GM19324 (cell line): ENCODE results near the gene SAA4.
"Not testable (repeated sequence)": the region's sequence is repeated elsewhere in the genome, so short reads cannot be mapped to it uniquely, and the experiment has no call there.

Experiments used
- ATAC-seq: cut with Tn5 transposase; IDR thresholded peaks from one replicate; pipeline ENCODE4 v1.9.1; 2021; ENCODE audit warnings: mild to moderate bottlenecking, moderate library complexity; ENCODE audit not compliant: unreplicated experiment, low FRiP score

The SAA4 gene, protein sequence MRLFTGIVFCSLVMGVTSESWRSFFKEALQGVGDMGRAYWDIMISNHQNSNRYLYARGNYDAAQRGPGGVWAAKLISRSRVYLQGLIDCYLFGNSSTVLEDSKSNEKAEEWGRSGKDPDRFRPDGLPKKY

DNA sequence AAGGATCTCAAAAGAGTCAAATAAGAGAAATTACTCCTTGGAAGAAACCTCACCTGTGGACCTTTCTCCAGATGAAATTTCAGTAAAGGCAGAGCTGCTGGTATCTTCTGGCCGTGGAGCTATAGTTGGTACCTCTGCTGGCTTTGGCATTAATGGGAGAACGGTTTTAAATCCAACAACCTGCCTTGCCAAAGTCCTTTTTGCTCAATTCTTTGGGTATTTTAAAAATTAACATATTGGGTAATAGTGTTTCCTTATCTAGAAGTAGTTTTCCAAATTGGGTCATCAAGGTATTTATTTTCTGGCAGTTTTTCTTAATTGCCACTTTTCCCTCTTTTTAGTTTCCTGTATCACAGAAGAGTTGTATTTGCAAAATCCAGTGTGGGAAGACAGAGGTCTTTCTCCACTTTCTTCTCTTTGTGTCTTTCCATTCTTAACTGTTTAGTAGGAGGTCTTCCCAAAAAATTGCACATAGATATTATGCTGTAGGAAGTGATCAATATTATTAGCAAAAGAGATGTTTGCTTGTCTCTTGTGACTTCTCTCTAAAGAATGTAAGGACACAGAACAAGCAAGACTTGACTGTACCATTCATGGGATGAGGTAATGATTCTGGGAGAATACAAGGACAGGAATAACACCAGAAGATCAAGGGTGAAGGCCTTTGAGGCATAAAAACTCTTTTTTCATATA, at the start of gene SAA4:
TSS of gene SAA4 (minus strand) at position 139 of the 693 bp plus-strand sequence. CDS start 876 bp downstream, outside the sequence.
- no peak for ATAC-seq

DNA sequence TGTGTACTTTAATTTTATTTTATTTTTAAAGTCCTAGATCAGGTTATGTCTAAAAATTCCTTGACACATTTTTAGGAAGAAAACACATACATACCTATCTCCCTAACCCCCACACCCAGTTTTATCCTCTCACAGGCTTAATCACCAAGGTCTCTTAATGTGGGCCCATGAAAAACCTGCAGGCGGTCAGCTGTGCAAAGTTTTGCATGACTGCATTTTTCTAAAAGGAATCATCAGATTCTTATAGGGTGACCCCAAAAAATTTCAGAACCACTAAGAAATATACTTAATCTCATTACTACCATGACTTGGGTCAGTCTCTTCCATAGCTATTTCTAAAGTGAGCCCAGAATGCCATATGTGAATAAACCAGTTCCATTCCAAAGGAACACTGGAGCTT, 49.2 kb upstream of the SAA4 start:
- no peak for ATAC-seq

DNA sequence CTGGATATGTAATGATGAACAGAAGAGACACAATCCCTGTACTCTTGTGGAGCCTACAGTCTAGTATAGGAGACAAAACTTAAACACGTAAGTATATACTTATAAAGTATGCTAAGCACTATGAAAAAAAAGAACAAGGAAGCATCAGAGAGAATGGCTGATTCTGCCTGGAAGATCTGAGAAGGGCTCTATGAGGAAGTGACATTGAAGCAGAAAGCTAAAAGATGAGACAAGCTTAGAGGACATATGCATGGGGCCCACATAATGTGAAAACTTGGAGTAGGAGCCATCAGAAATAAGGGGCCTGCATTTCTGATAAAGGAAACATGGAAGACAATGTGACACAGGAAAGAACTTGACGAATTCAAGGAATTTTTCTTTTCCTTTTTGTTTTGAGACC, 46.0 kb upstream of the SAA4 start:
- ATAC-seq = no peak

DNA sequence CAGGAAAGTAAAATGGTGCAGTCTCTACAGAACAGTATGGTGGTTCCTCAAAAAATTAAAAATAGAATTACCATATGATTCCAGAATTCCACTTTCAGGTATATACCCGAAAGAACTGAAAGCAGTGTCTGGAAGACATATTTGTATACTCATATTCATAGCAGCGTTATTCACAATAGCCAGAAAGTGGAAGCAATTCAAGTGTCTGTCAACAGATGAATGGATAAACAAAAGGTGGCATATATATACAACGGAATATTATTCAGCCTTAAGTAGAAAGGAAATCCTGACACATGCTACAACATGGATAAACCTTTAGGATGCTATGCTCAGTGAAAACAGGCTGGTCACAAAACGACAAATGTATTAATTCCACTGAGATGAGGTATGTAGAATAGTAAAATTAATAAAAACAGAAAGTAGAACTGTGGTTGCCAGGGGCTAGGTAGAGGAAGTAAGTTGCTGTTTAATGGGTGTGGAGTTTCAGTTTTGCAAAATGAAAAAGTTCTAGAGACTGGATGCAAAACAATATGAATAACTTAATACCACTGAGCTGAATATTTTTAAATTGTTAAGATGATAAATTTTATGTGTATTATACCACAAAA, 43.9 kb upstream of the SAA4 start:
- peak; percentile 77 for ATAC-seq

DNA sequence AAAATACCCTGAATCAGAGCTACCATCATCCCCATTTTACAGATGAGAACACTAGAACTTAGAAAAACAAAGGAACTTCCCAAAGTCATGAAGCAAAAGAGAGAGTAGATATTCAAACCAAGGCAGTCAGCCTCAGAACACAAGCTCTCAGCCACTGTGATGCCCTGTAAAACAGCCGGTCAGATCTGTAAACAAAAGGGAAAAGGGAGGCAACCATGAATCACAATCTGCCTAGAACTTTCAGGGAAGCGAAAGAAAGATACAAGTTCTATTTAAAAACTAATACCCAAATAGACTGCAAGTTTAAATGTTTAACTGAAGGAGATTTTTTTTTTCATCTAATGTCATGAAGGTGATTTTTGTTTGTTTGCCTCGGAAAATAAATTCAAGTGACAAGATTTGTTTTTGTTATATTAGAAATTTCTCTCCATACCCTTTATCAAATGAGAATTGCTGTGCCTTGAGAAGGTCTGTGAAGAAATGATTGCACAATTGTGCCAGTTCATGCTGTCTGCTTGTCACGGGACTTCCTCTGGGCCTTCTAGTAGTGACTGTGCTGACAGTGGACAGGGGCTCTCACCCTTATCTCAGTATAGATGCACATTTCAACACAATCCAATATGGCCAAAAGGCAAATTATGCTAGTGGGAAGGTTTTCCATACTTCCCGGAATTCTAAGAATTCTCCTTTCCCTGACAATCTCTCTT, 41.1 kb upstream of the SAA4 start:
- ATAC-seq = no peak

DNA sequence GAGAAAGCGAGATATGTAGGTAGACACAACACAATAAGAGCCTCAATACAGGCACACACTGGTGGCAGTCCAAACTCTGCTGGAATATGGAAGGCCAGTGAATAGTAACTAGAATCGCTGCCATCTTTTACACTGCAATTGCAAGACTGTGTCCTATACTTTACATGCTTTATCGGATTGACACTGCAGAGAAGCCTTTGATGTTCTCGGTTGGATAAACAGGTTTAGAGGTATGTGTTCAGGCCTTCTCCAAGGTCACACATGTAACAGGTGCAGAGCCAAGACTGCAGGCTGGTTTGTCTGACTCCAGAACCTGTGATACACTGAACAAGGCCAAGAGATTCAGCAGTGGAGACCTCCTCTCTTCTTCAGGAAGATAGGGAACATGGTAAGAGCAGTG, 34.6 kb upstream of the SAA4 start:
- ATAC-seq = no peak

DNA sequence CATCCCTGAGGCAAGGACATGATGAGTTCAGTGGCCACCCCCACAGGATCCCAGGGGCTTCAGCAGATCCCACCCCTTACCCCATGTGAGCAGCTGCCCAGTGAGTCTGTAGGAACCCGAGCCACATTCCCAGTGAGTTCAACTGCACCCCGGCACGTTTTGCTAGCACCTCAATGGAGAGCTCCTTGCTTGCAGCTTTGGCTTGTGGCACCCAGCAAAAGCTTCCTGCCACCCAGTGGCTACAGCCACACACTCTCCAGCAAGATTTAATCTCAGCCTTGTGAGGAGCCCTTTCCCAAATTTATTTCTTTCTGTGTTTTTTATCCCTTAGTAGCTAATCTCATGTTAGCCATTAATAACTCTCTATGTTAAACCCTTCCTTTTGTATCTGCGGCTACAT, 33.5 kb upstream of the SAA4 start:
- ATAC-seq = no peak

DNA sequence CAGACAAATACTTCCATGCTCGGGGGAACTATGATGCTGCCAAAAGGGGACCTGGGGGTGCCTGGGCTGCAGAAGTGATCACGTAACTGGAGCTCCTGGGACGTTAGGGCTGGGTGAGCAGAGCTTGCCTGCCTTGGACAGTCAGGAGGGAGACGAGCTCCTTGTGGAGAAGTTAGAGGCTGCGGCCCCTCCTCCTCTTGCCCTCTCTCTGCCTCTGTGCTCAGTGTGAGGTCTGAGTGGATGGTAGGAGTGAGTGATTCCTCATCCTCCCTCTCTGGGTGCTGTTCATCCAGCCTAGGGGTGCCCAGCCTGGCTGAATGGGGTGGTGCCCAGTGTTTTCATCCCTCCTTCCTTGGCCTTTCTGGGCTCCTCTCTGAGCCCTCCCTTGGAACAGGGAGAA, 32.6 kb upstream of the SAA4 start:
- ATAC-seq = not testable (repeated sequence)

DNA sequence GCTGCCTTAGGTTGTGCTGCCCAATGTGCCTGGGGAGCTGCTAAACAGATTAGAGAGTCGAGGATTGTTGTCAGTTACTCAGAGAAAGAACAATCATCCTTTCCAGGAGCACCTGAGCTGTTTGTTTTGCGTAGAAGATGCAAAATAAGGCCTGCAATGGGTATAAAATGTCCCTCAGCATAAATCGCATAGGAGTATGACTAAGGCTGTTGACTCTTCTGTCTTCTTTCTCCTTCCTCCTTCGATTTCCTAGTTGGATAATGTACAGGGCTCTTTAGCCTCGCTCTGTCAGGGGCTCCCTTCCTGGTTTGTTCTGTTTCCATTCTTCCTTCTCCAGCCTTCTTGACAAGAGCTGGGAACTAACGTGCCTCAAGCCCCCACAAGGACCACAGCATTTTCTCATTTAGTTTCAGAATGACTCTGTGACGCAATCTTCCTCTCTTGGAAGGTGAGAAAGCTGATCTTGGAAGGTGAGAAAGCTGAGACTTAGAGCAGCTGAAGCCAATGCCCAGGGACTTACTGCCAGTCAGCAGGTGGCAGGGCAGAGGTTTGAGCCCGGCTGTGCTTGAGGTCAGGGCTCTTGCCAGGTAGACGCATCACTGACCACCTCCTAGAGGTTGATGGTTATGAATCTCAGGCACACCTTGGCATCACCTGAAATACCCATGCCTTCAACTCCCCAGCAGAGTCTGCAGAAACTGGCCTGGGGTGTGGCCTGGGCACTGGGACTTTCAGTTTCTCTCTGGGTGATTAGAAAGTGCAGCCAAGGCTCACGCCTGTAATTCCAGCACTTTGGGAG, 30.9 kb upstream of the SAA4 start:
- not testable (repeated sequence) for ATAC-seq

DNA sequence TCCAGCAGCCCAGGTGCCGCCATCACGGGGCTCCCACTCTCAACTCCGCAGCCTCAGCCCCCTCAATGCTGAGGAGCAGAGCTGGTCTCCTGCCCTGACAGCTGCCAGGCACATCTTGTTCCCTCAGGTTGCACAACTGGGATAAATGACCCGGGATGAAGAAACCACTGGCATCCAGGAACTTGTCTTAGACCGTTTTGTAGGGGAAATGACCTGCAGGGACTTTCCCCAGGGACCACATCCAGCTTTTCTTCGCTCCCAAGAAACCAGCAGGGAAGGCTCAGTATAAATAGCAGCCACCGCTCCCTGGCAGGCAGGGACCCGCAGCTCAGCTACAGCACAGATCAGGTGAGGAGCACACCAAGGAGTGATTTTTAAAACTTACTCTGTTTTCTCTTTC, 29.3 kb upstream of the SAA4 start, which contains the start of gene SAA1:
TSS of gene SAA1 (plus strand) at position 316 of the 400 bp plus-strand sequence. CDS start 624 bp downstream, outside the sequence.
- ATAC-seq = no peak

DNA sequence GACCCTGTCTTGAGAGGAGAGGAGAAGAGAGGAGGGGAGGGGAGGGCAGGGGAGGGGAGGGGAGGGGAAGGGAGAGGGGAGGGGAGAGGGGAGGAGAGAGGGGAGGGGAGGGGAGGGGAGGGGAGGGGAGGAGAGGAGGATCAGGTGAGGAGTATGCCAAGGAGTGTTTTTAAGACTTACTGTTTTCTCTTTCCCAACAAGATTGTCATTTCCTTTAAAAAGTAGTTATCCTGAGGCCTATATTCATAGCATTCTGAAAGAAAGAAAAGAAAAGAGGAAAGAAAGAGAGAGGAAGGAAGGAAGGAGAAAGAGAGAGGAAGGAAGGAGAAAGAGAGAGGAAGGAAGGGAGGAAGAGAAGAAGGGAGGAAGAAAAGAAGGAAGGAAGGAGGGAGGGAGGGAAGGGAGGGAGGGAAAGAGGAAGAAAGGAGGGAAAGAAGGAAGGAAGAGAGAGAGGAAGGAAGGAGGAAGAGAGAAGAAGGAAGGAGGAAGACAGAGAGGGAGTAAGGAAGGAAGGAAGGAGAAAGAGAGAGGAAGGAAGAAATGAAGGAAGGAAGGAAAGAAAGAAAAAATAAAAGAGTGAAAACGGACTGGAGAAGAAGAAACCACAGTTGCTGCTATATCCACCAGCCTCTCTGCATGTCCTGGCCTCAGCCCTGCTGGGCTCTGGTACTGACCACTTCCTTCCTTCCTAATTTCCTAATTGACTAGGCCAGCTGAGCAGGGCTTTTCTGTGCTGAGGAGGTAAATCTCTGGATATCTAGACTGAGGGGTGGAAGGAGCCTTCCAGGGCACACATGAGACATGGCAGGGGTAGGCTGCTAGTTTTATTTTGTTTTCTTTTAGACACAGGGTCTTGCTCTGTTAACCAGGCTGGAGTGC, 28.3 kb upstream of the SAA4 start:
- no peak for ATAC-seq

DNA sequence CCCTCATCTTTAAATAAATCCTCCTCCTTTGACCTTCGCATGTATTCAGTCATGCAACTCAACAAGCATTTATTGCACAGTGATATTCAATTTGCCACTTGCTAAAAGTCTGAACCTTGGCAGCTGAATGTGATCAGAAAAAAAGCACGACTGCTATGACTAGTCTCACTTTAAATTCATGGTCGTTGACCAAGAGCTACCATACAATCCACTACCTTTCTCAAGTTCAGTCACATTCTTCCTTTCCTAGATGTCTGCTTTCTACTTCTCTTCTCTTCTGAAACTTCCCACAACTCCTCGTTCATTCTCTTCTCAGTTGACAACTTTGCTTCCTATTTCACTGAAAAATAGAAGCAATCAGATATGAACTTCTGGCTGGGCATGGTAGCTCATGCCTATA, 27.4 kb upstream of the SAA4 start:
- no peak for ATAC-seq

DNA sequence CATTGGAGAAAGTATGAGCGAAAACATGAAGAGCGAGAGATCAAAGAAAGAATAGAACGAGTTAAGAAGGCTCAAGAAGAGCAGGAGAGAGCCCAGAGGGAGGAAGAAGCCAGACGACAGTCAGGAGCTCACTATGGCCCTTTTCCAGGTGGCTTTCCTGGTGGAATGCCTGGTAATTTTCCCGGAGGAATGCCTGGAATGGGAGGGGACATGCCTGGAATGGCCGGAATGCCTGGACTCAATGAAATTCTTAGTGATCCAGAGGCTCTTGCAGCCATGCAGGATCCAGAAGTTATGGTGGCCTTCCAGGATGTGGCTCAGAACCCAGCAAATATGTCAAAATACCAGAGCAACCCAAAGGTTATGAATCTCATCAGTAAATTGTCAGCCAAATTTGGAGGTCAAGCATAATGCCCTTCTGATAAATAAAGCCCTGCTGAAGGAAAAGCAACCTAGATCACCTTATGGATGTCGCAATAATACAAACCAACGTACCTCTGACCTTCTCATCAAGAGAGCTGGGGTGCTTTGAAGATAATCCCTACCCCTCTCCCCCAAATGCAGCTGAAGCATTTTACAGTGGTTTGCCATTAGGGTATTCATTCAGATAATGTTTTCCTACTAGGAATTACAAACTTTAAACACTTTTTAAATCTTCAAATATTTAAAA, 26.2 kb upstream of the SAA4 start:
- not testable (repeated sequence) for ATAC-seq

DNA sequence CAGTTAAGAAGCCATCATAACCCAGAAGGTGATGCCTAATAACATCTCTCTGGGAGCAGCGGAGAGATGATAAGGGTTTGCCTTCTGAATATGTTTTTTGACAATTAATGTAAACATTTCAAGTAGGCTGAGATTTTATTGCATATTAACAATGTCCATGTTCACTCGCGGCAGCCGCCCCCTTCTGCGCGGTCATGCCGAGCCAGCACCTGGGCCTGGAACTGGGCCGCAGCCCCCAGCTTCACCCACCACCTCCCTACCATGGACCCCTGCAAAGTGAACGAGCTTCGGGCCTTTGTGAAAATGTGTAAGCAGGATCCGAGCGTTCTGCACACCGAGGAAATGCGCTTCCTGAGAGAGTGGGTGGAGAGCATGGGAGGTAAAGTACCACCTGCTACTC, 25.1 kb upstream of the SAA4 start:
- no peak for ATAC-seq

DNA sequence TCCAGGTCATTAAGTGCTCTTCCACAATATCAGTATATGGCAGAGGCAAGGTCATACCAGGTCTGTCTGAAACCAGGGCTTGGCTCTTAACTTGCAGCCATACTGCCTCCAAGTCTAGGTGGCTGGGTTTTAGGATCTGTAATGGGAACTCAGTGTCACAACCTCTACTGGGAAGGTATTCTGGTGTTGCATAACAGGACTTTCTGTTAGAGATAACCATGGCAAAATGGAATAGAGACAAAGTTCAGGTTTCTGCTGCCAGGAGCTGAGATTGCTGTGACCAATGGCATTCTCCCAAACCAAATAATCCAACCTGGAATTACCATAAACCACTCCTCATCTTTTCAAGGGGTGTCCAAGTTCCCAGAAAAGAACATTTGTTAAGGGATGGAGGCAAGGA, 22.7 kb upstream of the SAA4 start:
- no peak for ATAC-seq

DNA sequence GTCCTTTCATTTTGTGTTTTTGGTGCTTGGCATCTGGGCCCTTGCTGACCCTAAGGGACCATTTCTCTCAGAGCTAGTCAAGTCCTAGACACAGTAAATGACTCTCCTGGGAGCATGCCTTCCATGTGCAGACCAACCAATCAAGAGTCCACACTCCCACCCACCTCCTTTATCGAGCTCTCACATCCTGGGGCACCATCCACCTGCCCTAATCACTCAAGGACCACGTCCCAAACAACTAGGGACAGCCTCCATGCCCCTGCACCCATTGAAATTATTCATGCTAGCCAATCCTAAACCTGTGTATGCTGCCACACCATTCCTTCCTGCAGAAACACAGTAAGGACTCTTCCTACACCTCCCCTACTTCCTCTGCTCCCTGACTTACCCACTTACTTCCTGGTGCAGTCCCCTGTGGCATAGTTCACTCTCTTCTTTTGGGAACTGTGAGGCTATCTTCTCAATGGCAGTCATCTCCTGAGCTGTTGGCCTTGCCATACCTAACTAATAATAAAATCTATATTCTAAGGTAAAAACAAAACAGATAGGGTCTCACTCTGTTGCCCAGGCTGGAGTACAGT, 18.3 kb upstream of the SAA4 start:
- ATAC-seq = no peak

DNA sequence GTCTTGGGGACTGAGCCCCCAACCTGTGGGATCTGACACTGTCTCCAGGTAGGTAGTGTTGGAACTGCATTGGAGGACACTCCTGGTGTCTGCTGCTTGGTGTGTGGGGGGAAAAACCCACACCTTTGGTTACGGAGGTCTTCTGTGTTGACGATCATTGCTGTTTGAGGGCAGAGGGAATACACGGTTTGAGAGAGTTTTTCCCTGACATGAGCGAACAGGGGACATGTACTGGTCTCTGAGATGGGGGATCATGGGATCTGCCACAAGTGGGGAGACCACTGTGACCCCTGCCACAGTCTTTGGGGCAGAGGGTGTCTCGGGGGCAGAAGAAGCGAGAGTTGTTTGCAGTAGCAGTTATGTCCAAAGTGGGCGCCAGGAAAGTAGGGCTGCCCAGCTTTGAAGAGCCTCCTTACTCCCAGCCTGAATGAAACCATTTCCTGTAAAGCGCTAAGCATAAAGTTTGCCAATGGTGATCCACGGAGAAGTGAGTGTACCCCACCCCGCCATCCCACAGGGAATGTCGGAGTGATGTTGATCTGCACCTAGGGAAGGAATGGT, 17.3 kb upstream of the SAA4 start:
- no peak for ATAC-seq

DNA sequence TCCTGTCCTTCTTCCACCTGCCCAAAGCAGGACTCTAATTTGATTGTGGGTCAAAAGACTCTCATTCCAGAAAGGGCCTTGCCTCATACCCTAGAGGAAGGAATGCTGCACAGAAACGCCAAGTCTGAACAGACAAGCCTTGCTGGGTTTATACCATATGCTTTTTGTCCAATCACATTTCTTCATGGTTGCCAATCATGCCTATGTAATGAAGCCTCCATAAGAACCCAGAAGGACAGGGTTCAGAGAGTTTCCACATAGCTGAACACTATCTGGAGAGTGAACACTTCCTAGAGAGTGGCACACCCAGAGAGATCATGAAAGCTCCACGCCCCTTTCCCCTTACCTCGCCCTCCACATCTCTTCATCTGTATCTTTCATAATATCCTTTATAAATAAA, 16.6 kb upstream of the SAA4 start:
- ATAC-seq = no peak
